Activated gamma-delta T cell treated with anti-CD3 and anti-CD28 coated beads, Interleukin-2, amount 50 U/mL, for 16 hours (primary cell): ENCODE data around the gene KCNN3.

ENCODE experiments used
- DNase-seq: peaks from one replicate; pipeline ENCODE4 v3.0.0-alpha.2; 2020; ENCODE audit warnings: low read depth

Gene KCNN3

GRCh38 chr1:154729031-154729442 is 141.0 kb downstream of the KCNN3 start:
- no peak for DNase-seq

- no peak for DNase-seq
These were observed 143.0 kb downstream of the KCNN3 start for GRCh38 chr1:154726896-154727753.

- no peak for DNase-seq
These were observed 143.6 kb downstream of the KCNN3 start for GRCh38 chr1:154726443-154726842.

GRCh38 chr1:154725865-154726264 is 144.2 kb downstream of the KCNN3 start:
- DNase-seq: no peak

- DNase-seq: no peak
These were observed 149.5 kb downstream of the KCNN3 start for GRCh38 chr1:154720328-154721297.

GRCh38 chr1:154719586-154720327 is 150.3 kb downstream of the KCNN3 start:
- no peak for DNase-seq

- no peak for DNase-seq
These were observed 151.5 kb downstream of the KCNN3 start for GRCh38 chr1:154718566-154718965.

- no peak for DNase-seq
These were observed 152.6 kb downstream of the KCNN3 start for GRCh38 chr1:154717528-154717924.

- DNase-seq: no peak
These were observed 153.2 kb downstream of the KCNN3 start for GRCh38 chr1:154716614-154717527.

GRCh38 chr1:154716011-154716410 is 154.1 kb downstream of the KCNN3 start:
- no peak for DNase-seq

GRCh38 chr1:154715385-154715784 is 154.7 kb downstream of the KCNN3 start:
- no peak for DNase-seq

- DNase-seq: no peak
These were observed 155.4 kb downstream of the KCNN3 start for GRCh38 chr1:154714638-154715037.

GRCh38 chr1:154714052-154714623 is 155.9 kb downstream of the KCNN3 start:
- no peak for DNase-seq

GRCh38 chr1:154713005-154713404 is 157.1 kb downstream of the KCNN3 start:
- no peak for DNase-seq

GRCh38 chr1:154712166-154712810 is 157.8 kb downstream of the KCNN3 start:
- no peak for DNase-seq

GRCh38 chr1:154711416-154711815 is 158.7 kb downstream of the KCNN3 start:
- no peak for DNase-seq

GRCh38 chr1:154710106-154710505 is 160.0 kb downstream of the KCNN3 start:
- no peak for DNase-seq

GRCh38 chr1:154707901-154708463 is 162.1 kb downstream of the KCNN3 start:
- no peak for DNase-seq

- DNase-seq: no peak
These were observed 163.2 kb downstream of the KCNN3 start for GRCh38 chr1:154706851-154707250.

- no peak for DNase-seq
These were observed 164.5 kb downstream of the KCNN3 start for GRCh38 chr1:154705544-154705943.
